ENCODE data around the gene DAAM2. TPM values are rescaled to one million over a fixed set of nuclear protein-coding genes. Genes with fewer than 3 reads are reported as not detected.
A peak's percentile ranks its signal among the peaks of the same experiment; 100 is the strongest.

The DAAM2 gene
- total RNA-seq, 1 donor from 2014 or later = 12.5 TPM

GRCh38 chr6:39787322-39787721 is 4.9 kb upstream of the DAAM2 start:
- DNase-seq (ENCODE audit: low spot score) = no peak

GRCh38 chr6:39790772-39791171 is 1.4 kb upstream of the DAAM2 start:
- DNase-seq (ENCODE audit: low spot score) = no peak

DNA sequence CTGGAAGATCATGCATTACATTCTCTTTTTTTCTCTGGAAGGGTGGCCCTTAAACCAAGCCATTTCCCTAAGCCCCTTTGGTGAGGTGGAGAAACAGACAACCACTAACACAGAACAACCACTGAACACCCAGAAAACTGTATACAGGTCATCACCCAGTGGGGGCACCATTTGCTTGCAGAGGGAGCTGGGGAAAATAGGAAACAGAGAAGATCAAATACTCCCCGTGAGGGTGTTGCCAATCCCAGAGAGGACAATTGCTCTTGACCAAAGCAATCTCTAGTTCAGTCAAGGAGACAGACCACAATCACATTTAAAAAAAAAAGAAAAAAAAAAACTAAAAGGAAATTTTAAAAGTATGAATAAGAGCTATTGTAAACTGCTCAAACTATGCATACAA is 865 bp upstream of the DAAM2 start:
- DNase-seq (ENCODE audit: low spot score) = no peak

DNA sequence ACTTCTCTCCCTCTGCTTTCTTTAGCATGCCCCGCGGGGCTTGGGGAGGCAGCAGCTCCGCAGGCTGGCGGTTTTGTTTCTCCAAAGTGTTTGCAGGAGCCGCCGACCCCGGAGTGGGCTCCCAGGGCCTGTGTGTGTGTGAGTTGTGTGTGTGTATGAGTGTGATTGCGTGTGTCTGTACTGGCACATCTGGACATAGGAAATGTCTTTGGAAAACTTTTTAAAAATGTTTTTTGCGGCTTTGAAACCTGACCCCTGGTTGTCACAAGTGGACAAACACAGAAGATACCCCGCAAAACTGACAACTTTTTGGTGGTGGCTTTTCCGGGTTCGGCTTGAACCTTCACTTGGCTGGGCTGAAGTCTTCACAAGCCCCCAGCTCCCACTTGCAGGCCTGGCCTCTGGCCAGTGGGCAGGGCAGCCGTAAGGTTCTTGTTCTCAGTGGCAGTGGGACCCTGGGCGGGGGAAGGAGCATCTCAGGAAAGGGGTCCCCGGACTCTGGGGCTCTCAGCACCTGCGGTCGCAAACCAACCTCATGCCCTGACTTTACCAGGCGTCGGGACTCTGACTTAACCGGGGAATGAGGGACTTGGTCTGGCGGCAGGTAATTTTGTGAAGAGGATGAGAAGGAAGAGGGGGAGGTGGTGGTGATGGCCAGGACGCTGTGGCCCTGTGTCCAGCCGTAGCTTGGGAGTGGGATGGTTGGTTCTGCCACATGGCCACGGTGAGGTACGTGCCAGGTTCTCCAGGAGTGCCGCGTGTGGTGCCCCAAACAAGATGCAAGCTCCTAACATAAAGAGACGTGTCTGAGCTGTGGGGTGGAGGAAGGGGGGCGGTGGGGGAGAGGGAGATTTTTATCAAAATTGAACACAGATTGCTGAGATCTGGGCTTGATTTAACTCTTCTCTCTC is 619 bp downstream of the DAAM2 start:
- DNase-seq (ENCODE audit: low spot score) = no peak

- no peak for DNase-seq (ENCODE audit: low spot score)
Observed at GRCh38 chr6:39793516-39793915, 1.3 kb downstream of the DAAM2 start.

DNA sequence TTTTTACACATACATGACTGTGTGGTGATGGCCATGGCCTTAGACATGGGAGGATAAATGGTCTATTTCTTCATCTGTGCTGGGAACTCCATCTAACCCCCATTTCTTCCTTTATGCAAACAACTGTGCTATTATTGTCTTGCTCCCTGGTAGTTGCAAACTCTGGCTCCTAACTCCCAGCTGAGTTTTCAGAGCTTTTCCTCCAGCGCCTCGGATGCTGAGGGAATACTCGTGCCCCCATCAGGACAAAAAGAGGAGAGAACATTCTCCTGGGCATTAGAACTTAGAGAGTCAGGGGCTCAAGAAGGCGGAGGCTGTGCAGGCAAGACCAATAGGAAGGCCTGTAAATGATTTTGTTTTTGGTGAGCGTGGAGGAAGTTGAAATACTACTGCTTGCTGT is 2.1 kb downstream of the DAAM2 start:
- no peak for DNase-seq (ENCODE audit: low spot score)

DNA sequence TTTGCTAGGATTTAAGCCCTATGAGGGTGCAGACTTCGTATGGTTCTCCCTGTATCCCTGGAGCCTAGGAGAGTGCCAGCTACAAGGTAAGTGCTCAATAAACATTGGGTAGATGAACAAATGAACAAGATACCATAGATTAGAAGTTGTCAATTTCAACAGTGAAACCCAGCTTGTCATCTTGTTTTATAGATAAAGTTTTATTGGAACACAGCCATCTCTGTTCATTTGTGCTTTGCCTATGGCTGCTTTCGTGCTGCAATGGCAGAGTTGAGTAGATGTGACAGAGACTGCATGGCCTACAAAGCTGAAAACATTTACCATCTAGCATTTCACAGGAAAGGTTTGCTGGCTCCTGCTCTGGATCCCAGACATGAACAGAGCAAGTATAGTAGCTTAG is 5.6 kb downstream of the DAAM2 start:
- DNase-seq (ENCODE audit: low spot score) = no peak

DNA sequence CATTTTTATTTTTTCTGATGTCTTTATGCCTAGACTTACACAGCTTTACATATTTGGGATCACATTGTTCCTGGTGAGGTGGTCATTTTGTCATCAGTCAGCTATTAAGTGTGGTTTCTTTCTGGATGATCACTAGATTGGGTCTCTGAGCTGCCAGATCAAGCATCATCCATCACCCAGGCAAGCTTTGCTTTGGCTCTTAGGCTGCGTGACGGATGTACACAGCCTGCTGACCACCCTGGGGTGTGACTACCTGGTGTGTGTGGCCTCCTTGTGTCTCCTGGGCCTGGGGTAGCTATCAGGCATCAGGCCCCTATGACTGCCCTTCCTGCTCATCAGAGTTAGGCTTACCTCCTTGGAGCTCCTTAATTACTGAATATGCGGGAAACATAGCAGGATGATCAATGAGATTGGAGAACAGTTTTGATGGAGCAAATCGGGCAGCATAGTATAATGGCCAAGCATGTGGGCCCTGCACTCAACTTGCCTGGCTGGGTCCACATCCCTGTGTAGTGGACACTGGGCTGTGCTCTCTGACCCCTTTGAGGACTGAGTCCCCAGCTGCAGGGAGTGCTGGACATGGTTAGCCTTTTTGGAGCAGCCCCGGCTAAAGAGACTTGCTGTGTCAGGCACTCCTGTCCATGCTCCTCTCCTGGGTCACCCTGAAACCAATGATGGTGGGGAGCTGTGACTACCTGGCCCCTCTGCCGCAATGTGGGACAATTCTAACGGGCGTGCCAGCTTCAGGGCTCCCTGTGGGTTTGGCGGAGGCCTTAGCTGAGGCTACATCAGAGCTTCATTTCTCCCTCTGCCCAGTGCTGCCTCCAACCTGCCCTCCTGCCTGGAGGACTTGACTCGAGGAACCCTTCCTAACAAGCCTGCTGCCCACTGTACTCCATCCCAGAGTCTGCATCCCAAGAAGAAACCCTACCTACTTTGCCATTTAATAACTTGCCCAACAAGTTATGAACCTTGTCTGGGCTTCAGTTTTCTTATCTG is 8.2 kb downstream of the DAAM2 start:
- no peak for DNase-seq (ENCODE audit: low spot score)

DNA sequence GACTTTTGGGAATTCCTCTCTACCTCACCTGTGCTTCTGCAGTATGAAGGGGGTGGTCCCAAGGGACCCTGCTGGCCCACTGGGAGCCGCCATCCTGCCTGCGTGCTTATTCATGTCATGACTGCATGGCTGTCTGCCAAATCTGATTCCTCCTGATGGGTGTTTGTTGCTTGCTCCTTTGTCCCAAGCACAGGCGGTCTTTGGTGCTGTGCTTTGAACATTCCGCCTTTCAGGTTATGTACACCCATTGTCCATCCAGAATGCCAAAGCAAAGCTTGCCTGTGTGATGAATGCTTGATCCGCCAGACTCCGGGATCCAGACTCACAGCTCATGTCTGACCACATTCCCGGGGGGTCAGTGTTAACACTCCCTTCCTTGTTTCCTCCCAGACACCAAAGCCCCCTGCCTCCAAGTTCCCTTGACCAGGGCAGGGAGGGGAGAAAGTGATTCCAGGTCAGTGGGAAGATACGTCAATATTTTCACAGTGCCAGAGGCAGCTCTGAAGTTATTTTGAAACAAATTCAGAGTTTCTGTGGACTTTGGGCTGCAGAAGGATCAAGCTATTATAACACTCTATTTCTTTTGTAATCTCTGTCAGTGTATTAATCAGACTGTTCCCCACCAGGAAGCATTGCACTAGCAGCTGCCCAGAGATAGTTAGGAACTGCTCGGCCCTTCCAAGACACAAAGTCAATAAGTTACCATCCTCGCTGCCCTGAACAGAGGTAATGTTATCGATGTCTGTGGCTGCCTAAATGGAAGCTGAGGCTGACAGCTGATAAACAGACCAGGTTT is 9.5 kb downstream of the DAAM2 start:
- no peak for DNase-seq (ENCODE audit: low spot score)

DNA sequence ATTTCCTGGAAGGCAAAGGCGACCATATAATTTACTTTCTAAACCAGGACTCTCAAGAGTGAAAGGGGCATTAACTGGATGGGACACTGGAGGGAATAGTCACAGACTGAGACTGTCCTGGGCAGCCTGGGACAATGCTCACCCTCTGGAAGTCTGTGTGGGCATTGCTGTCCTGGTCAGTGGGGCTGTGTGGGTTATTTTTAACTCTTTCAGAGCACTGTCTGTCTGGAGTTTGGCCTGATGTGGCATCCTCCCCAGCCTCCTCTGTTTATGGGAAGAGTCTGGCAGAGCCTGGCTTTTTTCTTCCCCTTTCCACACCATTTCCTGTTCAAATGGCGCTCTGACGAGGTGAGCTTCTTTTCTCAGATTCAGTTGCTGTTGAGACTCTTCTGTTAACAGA is 11.7 kb downstream of the DAAM2 start:
- no peak for DNase-seq (ENCODE audit: low spot score)

DNA sequence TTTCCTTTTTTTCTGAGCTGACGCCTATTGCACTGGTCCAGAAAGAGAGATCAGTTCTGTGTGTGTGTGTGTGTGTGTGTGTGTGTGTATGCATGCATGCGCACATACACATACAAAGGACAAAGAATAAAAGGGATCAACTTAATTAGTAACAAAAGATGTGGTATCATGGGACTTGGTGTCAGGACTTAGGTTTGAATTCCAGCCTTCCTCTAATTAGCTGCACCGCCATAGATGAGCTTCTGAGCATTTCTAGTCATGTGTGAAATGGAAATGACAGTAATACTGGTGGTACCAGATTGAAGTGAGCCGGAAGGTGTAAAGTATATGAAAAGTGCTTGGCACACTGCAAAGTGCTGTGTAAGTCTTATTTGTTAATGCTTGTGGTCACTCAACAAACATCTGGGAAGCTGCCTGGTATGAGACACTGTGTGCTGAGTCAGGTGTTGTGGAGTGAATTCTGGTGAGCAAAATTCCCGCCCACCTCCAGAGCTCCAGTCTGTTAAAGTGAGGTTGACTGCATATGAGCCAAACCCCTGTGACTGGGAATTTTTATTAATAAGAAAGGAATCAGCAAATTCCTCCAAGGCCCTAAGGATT is 12.4 kb downstream of the DAAM2 start:
- DNase-seq (ENCODE audit: low spot score) = no peak

DNA sequence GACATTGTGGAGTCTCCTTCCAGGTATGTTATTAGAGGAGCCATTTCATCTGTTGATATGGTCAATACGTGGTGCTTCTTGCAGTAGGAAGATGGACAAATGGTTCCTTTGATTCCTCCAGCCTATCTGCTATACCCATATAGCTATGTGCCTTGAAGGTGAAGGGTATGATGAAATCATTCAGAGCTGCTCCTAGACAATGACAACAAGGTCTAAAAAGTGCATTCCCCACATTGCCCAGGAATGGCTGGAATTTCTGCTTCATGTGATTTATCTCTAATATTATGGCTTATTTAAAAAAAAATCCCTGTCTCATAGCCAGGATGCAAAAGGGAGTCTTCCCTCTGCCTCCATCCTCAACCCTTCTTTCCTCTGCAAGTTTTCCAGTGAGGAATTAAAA is 14.1 kb downstream of the DAAM2 start:
- no peak for DNase-seq (ENCODE audit: low spot score)

DNA sequence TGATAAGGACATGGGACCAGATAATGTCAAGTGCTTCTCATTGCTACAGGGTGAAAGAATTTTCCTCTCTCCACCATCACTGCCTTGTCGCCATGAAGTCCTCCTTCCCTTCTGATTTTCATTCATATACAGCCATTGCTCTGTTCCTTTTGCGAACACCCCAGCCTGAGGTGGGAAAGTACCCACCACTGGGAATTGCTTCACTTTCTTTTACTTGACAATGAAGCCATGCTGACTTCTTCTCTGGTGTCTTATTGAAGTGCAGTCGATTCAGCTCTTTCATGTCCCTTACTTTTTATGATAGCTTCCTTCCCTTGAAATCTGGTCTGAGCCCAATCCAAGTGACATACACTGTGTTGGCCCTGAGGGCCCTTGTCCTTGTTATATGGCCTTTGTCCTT is 16.2 kb downstream of the DAAM2 start:
- DNase-seq (ENCODE audit: low spot score) = no peak

- no peak for DNase-seq (ENCODE audit: low spot score)
Observed at GRCh38 chr6:39808964-39809363, 16.8 kb downstream of the DAAM2 start.

GRCh38 chr6:39811835-39812345 is 19.7 kb downstream of the DAAM2 start:
- DNase-seq (ENCODE audit: low spot score) = no peak

GRCh38 chr6:39812496-39812852 is 20.3 kb downstream of the DAAM2 start:
- DNase-seq (ENCODE audit: low spot score) = no peak

DNA sequence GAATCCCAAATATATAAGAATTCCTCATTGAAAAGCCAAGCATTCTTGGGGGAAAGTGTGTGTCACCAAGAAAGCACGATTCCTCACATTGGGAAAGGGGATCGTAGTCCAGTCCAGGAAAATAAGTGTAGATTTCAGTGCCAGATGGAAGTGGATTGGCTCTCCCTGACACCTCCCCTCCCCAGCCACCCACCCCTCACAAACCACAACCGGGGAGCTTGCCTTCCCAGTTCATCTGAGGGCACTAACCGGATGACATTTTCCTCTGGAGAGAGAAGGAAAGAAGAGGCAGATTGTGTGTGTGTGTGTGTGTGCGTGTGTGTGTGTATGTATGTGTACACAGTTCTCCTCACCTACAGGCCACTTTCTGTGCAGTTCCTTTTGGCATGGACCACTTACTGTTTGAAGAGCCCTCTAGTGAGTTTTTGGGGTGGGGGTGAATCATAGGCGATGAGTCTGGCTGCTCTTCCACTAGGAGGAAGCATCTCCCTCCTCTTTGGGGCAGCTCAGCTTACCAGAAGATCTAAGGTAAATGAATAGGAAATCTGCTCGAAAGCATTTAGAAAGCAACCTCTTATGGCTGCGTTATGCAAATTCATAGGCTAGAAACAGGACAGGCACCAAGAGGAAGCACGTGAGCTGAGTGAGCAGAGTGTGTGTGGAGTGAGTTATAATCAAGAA is 20.8 kb downstream of the DAAM2 start:
- no peak for DNase-seq (ENCODE audit: low spot score)

- DNase-seq (ENCODE audit: low spot score) = no peak
Observed at GRCh38 chr6:39814236-39814635, 22.1 kb downstream of the DAAM2 start.

GRCh38 chr6:39815356-39815755 is 23.2 kb downstream of the DAAM2 start:
- no peak for DNase-seq (ENCODE audit: low spot score)

DNA sequence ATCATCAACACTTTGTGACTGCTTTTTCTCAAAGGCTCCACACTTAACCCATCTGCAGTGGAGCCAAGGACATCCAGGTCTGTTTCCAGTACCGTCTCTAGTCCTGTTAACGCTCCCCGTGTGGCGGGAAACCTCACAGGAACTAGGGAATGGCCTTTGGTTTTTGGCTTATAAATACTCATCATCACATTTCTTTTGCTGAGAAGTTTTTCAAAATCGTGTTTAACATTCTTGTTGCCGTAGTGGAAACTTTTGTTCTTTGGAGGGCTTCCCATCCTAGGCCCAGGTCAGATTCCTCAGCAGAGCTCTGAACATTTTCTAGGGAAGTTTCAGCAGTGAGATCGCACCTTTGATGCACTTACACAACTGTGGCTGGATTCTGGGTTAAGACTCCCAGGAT is 24.6 kb downstream of the DAAM2 start:
- peak; percentile 53 for DNase-seq (ENCODE audit: low spot score)

- DNase-seq (ENCODE audit: low spot score) = no peak
Observed at GRCh38 chr6:39818695-39819094, 26.5 kb downstream of the DAAM2 start.
